Stomach (tissue), 4 donors: Measurements from ENCODE around the gene SCYGR4.

Experiments
- EP300 ChIP-seq: sonication (generic); formaldehyde crosslinking; IDR thresholded peaks from one replicate; pipeline ENCODE4 v1.6.1; 2017; ENCODE audit warnings: antibody characterized with exemption
- TF ChIP-seq, protein P1 (sequence below), 7 experiments: fragments of 450-650 bp in 4 of 7; fragments of 200-600 bp in 3 of 7; sonication (generic) in 3 of 7; IDR thresholded peaks; one replicate each; pipeline ENCODE4 v1.5.1; 2016 to 2019; ENCODE audit warnings: antibody characterized with exemption in 7 of 7, control low read depth in 2 of 7, mild to moderate bottlenecking in 1 of 7

DNA sequence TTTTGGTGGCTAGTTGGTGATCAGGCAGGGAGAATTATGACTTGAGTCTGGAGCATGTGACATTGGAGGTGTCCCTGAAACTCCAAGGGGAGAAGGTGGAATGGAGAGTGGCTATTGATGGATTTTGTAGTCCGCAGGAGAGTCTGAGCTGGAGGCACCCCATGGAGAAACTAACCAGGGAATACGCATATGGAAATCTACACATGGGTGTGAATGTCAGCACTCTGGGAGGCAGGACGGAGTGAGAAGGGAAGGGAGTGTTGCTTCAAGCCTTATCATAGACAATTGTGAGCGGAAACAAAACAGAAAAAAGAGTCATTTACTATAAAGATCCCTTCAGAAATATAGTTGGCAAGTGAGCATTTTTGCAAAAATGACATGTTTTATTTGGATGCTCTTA, 667 bp upstream of the SCYGR4 start:
- TF ChIP-seq, protein P1, sequence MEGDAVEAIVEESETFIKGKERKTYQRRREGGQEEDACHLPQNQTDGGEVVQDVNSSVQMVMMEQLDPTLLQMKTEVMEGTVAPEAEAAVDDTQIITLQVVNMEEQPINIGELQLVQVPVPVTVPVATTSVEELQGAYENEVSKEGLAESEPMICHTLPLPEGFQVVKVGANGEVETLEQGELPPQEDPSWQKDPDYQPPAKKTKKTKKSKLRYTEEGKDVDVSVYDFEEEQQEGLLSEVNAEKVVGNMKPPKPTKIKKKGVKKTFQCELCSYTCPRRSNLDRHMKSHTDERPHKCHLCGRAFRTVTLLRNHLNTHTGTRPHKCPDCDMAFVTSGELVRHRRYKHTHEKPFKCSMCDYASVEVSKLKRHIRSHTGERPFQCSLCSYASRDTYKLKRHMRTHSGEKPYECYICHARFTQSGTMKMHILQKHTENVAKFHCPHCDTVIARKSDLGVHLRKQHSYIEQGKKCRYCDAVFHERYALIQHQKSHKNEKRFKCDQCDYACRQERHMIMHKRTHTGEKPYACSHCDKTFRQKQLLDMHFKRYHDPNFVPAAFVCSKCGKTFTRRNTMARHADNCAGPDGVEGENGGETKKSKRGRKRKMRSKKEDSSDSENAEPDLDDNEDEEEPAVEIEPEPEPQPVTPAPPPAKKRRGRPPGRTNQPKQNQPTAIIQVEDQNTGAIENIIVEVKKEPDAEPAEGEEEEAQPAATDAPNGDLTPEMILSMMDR (IDR thresholded peaks at IDR 0.05) = no peak
- TF ChIP-seq EP300 = no peak
